Activated B cell treated with CpG ODN at 0.5 μM for 24 hours (primary cell): ENCODE data around the gene EFCAB11. TPM values are rescaled to one million over a fixed set of nuclear protein-coding genes. Genes with fewer than 3 reads are reported as not detected.

Source experiments
- ATAC-seq: fragments of 200-7000 bp; cut with Tn5 transposase; one replicate; pipeline ENCODE4 v1.10.0; 2021; ENCODE audit warnings: low read depth, mild to moderate bottlenecking, moderate library complexity
- CTCF ChIA-PET: fragments of 350-600 bp; sonication (Branson Sonifier 250); formaldehyde crosslinking; loops from one replicate; lab custom pipeline; 2021; ENCODE audit warnings: antibody characterized with exemption; lab: Charles Lee
- POLR2A ChIA-PET: fragments of 350-600 bp; sonication (Branson Sonifier 250); formaldehyde crosslinking; loops from one replicate; lab custom pipeline; 2021; ENCODE audit warnings: antibody characterized with exemption; lab: Charles Lee
- DNase-seq: peaks from one replicate; pipeline ENCODE4 v3.0.0; 2022
- H3K27ac Mint-ChIP-seq: one replicate; pipeline ENCODE4 v1.8.0; 2020; ENCODE audit warnings: mixed read lengths
- H3K27me3 Mint-ChIP-seq: one replicate; pipeline ENCODE4 v1.8.0; 2021; ENCODE audit warnings: mixed read lengths
- H3K36me3 Mint-ChIP-seq: one replicate; pipeline ENCODE4 v1.8.0; 2021; ENCODE audit warnings: low read depth, mixed read lengths
- H3K4me1 Mint-ChIP-seq: one replicate; pipeline ENCODE4 v1.8.0; 2021; ENCODE audit warnings: mixed read lengths
- H3K4me3 Mint-ChIP-seq: one replicate; pipeline ENCODE4 v1.8.0; 2020; ENCODE audit warnings: mild to moderate bottlenecking, mixed read lengths
- H3K9me3 Mint-ChIP-seq: one replicate; pipeline ENCODE4 v1.8.0; 2020; ENCODE audit warnings: mixed read lengths
- intact Hi-C: fragments of 100-400 bp; cut with micrococcal nuclease; formaldehyde crosslinking; loops from one replicate; pipeline ENCODE4 v1.15.1; 2024
- total RNA-seq: library from RNA; stranded (reverse); gene quantifications from 2 replicates; pipeline ENCODE4 v1.2.3, GENCODE V29; 2022
- TF ChIP-seq, protein P1 (sequence below): fragments of 200-600 bp; IDR thresholded peaks from one replicate; pipeline ENCODE4 v1.8.0; 2022; ENCODE audit warnings: antibody characterized with exemption, mild to moderate bottlenecking

The EFCAB11 gene
- total RNA-seq, 1 donor from 2014 or later = 7.5 TPM

DNA sequence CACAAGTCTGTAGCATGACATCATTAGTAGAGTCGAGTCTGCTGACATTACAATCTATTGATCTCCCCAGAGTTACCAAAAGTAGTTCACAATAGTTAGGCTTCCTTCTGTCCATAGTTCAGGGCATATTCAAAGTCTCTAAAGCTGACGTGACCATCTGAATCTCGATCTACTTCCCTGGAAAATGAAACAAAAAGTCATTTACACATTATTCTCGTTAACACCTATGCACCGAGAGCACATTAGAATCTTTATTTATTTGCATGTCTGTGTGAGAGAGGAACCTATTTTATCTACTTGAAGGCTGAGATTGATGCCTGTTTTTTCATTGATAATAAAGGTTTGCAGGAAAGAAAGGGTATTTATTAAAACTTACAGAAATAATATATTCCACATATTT is 157.4 kb downstream of the EFCAB11 start:
- DNase-seq (no peak), ATAC-seq (no peak)
- intact Hi-C loops = no loop called here
- CTCF ChIA-PET = no interaction called here
- no peak overlapping the region for H3K4me3 Mint-ChIP-seq
- H3K9me3 Mint-ChIP-seq = no peaks in the 10 kb centered on the region
- H3K27ac Mint-ChIP-seq = no peak overlapping the region
- no peaks in the 10 kb centered on the region for H3K27me3 Mint-ChIP-seq
- POLR2A ChIA-PET = no interaction called here
- no peaks in the 10 kb centered on the region for H3K36me3 Mint-ChIP-seq
- no peaks in the 10 kb centered on the region for H3K4me1 Mint-ChIP-seq
- TF ChIP-seq, protein P1, sequence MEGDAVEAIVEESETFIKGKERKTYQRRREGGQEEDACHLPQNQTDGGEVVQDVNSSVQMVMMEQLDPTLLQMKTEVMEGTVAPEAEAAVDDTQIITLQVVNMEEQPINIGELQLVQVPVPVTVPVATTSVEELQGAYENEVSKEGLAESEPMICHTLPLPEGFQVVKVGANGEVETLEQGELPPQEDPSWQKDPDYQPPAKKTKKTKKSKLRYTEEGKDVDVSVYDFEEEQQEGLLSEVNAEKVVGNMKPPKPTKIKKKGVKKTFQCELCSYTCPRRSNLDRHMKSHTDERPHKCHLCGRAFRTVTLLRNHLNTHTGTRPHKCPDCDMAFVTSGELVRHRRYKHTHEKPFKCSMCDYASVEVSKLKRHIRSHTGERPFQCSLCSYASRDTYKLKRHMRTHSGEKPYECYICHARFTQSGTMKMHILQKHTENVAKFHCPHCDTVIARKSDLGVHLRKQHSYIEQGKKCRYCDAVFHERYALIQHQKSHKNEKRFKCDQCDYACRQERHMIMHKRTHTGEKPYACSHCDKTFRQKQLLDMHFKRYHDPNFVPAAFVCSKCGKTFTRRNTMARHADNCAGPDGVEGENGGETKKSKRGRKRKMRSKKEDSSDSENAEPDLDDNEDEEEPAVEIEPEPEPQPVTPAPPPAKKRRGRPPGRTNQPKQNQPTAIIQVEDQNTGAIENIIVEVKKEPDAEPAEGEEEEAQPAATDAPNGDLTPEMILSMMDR = no peak

- TF ChIP-seq, protein P1 = no peak
- Mint-ChIP-seq H3K9me3 (no peaks in the 10 kb centered on the region), H3K4me1 (no peaks in the 10 kb centered on the region), H3K4me3 (no peak overlapping the region), H3K27me3 (no peaks in the 10 kb centered on the region), H3K27ac (no peak overlapping the region), H3K36me3 (no peaks in the 10 kb centered on the region)
- ATAC-seq (no peak), DNase-seq (no peak)
- CTCF ChIA-PET = no interaction called here
- POLR2A ChIA-PET = no interaction called here
- intact Hi-C loops = no loop called here
Observed at GRCh38 chr14:89794096-89794495, 160.4 kb downstream of the EFCAB11 start.

DNA sequence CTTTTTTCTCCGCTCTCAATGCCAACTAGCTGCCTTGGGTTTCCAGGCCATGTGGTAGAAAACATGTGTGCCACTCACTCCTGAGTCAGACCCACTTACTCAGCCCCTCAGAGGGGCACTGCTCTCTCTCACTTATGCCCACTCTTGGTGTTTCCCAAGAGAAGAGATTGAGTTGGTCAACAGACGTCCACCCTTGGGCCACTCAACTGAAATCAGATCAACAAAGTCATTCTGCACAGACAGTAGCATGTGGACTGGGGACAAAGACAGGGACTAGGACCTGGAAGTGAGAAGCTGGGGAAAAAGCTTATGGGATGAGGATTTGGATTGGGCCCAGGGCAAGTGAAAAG is 161.2 kb downstream of the EFCAB11 start:
- no peak overlapping the region for H3K27ac Mint-ChIP-seq

DNA sequence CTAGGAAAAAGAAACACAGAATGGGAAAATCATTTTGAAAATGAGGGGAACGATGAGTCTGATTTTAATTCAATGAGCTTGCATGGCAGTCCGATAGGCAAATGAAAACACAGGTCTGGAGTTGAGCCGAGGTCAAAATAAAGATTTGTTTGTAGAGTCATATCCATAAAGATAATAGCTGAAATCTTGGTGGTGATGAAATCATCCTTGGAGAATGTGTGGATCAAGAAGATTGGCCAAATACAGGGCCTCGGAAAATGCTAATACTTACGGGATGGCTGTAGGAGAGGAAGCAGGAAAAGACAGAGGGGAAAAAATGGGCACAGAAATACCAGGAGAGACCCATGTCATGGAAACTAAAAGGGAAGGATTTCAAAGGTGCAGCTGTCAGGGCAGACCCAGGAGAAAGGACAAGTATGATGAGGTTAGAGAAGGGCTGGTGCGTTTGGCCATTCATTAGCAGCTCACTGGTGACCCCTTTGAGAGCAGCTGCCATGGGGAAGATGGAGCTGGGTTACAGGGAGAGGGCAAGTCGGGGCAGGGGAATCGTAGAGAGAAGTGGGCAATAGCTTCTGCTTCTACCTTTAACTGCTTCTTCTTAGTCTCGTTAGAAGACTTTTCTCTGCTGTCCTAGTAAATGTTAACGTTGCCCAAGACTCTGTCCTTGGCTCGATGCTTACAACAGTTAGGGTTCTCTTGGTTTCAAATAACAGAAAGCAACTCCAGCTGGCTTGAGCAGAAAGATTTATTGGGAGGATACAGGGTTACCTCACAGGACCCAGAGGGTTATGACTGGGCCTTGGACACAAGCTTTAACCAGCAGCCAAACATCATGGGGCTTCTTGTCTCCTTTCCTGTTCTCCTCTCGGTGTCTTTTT is 161.8 kb downstream of the EFCAB11 start:
- Mint-ChIP-seq H3K4me1 (no peaks in the 10 kb centered on the region), H3K27me3 (no peaks in the 10 kb centered on the region), H3K27ac (no peak overlapping the region), H3K36me3 (no peaks in the 10 kb centered on the region), H3K4me3 (no peak overlapping the region), H3K9me3 (no peaks in the 10 kb centered on the region)
- intact Hi-C loops = no loop called here
- ATAC-seq (no peak), DNase-seq (no peak)
- CTCF ChIA-PET = no interaction called here
- TF ChIP-seq, protein P1 = no peak
- POLR2A ChIA-PET = no interaction called here

More for the DNA sequence above, 161.2 kb downstream of the EFCAB11 start:
- DNase-seq (no peak), ATAC-seq (no peak)
- ChIA-PET POLR2A (no interaction called here), CTCF (no interaction called here)
- Mint-ChIP-seq H3K27me3 (no peaks in the 10 kb centered on the region), H3K36me3 (no peaks in the 10 kb centered on the region), H3K4me3 (no peak overlapping the region), H3K4me1 (no peaks in the 10 kb centered on the region), H3K9me3 (no peaks in the 10 kb centered on the region)
- TF ChIP-seq, protein P1 = no peak
- intact Hi-C loops = no loop called here

GRCh38 chr14:89787525-89787924 is 167.0 kb downstream of the EFCAB11 start:
- no peaks in the 10 kb centered on the region for H3K9me3 Mint-ChIP-seq
- no peak overlapping the region for H3K4me3 Mint-ChIP-seq
- intact Hi-C loops = loop anchor here (10.0 kb wide), 1 partner anchor 97 kb away; no protein-coding TSS in a partner anchor
- TF ChIP-seq, protein P1 = no peak
- ChIA-PET POLR2A (no interaction called here), CTCF (no interaction called here)
- no peaks in the 10 kb centered on the region for H3K36me3 Mint-ChIP-seq
- ATAC-seq (no peak), DNase-seq (no peak)
- no peak overlapping the region for H3K27ac Mint-ChIP-seq
- H3K4me1 Mint-ChIP-seq = no peaks in the 10 kb centered on the region
- H3K27me3 Mint-ChIP-seq = no peaks in the 10 kb centered on the region
